GM21447 (cell line): ENCODE data around the gene UBAP1L.
"Not testable (repeated sequence)": the region's sequence is repeated elsewhere in the genome, so short reads cannot be mapped to it uniquely, and the experiment has no call there.

Experiments used
- ATAC-seq: cut with Tn5 transposase; IDR thresholded peaks from one replicate; pipeline ENCODE4 v1.9.1; 2021; ENCODE audit not compliant: unreplicated experiment

The UBAP1L gene

DNA sequence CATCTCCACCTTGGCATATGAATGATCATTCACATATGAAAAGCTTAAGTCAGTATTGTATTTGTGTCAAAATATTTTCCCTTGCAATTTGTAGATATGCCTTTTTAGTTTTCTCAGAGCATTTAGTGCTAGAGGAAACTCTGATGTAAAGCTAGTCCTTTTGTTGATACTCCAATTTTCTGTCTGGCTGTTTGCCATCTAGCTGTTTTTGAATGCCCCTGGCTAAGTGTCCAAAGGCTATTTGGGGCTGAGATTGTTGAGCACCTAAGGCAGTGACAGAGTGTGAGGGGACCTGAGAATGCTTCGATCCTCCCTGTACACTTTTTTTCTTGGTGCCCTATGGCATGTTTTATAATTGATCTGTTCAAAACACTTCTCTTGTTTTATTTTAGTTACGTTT, 66.8 kb downstream of the UBAP1L start:
- no peak for ATAC-seq

DNA sequence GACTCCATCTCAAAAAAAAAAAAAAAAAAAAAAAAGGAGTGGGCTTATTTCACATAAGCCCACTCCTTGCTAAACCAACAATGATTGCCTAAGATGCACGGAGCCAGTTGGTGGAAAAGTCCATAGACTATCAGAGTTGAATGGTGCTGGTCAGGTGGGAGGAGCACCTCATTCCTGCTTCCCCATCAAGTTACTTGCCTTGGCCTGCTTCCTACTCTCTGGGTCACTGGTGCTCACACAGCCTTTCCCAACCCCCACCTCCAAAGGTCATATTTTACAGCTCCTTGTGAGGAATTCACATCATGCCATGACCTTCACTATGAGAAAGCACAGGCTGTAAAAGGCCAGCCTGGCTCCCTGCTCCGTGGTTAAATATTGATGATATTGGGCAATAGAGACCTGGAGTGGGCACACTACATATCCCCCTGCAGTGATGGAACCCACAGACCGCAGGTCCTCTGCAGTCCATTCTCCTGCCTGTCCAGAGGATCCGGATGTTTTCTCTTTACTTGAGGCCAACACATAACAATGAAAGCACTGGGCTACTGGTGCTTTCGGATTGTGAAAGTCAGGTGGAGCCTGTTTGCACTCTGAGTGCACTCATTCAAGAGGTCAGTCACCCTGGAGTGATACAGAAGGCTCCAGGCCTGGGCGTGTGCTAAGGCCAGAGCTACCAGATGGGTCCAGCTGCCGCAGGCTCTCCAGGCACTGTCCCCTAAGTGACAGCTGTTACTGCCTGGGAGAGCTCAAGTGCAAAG, 70.1 kb downstream of the UBAP1L start, which contains the start of gene SLC51B:
TSS of gene SLC51B (plus strand) at position 664 of the 758 bp plus-strand sequence. CDS start 4,618 bp downstream, outside the sequence.
- ATAC-seq = no peak

DNA sequence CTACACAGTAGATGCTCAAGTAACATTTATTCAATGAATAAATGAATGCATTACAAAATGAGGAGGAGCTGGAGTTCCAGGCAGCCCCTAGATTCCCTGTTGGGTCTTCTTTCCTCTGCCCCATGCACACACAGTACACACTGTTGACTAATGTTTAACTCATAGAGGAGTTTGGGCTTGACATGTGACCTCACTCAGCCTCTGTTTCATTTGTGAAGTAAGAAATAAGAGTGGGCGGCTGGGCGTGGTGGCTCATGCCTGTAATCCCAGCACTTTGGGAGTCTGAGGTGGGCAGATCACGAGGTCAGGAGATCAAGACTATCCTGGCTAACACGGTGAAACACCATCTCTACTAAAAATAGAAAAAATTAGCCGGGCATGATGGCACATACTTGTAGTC, 70.8 kb downstream of the UBAP1L start:
- ATAC-seq = not testable (repeated sequence)

DNA sequence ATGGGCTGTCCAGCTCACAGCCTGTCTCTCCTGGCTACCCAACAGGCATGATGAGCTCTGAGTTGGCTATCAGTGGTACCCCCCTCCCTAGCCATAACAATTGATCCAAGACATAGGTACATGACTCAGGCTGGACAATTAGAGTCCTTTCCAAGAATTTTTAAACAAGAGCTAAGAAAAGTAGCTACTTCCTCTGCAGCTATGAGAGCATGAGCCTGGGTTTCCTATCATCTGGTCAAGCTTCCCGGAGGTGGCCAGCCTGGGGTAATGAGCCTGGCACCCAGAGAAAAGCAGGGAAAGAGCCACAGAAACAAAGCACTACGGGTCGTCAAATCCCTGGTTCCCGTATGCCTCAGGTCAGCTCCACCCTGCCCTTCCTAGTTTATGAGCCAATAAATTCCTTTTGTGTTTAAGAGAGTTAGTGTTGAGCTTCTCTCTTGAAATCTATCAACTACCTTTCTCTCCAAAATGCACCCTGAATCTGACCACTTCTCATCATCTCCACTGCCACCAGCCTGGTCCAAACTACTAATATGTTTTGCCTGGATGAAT, 72.1 kb downstream of the UBAP1L start:
- no peak for ATAC-seq
